Liver (tissue), 9 donors: ENCODE results near the gene FAM13A. TPM values are rescaled to one million over a fixed set of nuclear protein-coding genes. Genes with fewer than 3 reads are reported as not detected.

ENCODE experiments used
- DNase-seq: peaks from one replicate; pipeline ENCODE4 v3.0.0-alpha.2; 2017; ENCODE audit warnings: low spot score
- H3K27ac ChIP-seq, 2 donors: one replicate each; pipeline ENCODE4 v1.7.0; 2013; ENCODE audit warnings: inconsistent platforms in 2 of 2, low read length in 2 of 2, control low read depth in 1 of 2, low read depth in 1 of 2, mild to moderate bottlenecking in 1 of 2
- H3K27me3 ChIP-seq, 4 donors: one replicate each; pipeline versions ENCODE4 v1.6.1 to v1.7.0; 2013; ENCODE audit warnings: low read length in 3 of 4, inconsistent platforms in 1 of 4, mild to moderate bottlenecking in 1 of 4, moderate library complexity in 1 of 4; ENCODE audit not compliant: control insufficient read depth in 4 of 4, insufficient read depth in 4 of 4
- H3K36me3 ChIP-seq, 4 donors: one replicate each; pipeline versions ENCODE4 v1.6.1 to v1.7.0; 2013; ENCODE audit warnings: low read length in 3 of 4, mild to moderate bottlenecking in 3 of 4, low read depth in 1 of 4, moderate library complexity in 1 of 4; ENCODE audit not compliant: control insufficient read depth in 4 of 4, insufficient read depth in 3 of 4
- H3K4me1 ChIP-seq, 4 donors: one replicate each; pipeline versions ENCODE4 v1.6.1 to v1.7.0; 2013; ENCODE audit warnings: low read length in 3 of 4, mild to moderate bottlenecking in 3 of 4, moderate library complexity in 1 of 4; ENCODE audit not compliant: control insufficient read depth in 4 of 4, insufficient read depth in 4 of 4
- H3K4me3 ChIP-seq, 3 donors: one replicate each; pipeline versions ENCODE4 v1.6.1 to v1.7.0; 2013; ENCODE audit warnings: low read length in 3 of 3, control low read depth in 1 of 3, low read depth in 1 of 3, mild to moderate bottlenecking in 1 of 3
- H3K9ac ChIP-seq, 2 donors: one replicate each; pipeline ENCODE4 v1.7.0; 2013; ENCODE audit warnings: low read length in 2 of 2, mild to moderate bottlenecking in 2 of 2, moderate library complexity in 2 of 2, control low read depth in 1 of 2, low read depth in 1 of 2
- H3K9me3 ChIP-seq, 4 donors: one replicate each; pipeline versions ENCODE4 v1.6.1 to v1.7.0; 2013; ENCODE audit warnings: low read length in 3 of 4; ENCODE audit not compliant: control insufficient read depth in 4 of 4
- ATF3 ChIP-seq: IDR thresholded peaks from 2 replicates; pipeline ENCODE4 v1.6.1; 2016; ENCODE audit warnings: antibody characterized with exemption
- CTCF ChIP-seq: fragments of 150-350 bp; IDR thresholded peaks from 2 replicates; pipeline ENCODE4 v1.5.1; 2017; ENCODE audit warnings: improper control_type of control experiment, low read depth, low read length; ENCODE audit not compliant: missing input control
- EGR1 ChIP-seq, 2 donors: IDR thresholded peaks; 2 replicates each; pipeline ENCODE4 v1.6.1; 2016 to 2018; ENCODE audit warnings: antibody characterized with exemption in 2 of 2, low read depth in 2 of 2
- FOXA1 ChIP-seq: IDR thresholded peaks from 2 replicates; pipeline ENCODE4 v1.6.1; 2016; ENCODE audit warnings: antibody characterized with exemption
- FOXA2 ChIP-seq: IDR thresholded peaks from 2 replicates; pipeline ENCODE4 v1.6.1; 2016; ENCODE audit warnings: antibody characterized with exemption
- GABPA ChIP-seq, 2 donors: IDR thresholded peaks in 1 of 2; conservative IDR thresholded peaks in 1 of 2; 2 replicates each; pipeline ENCODE4 v1.6.1; 2016; ENCODE audit warnings: antibody characterized with exemption in 2 of 2, mild to moderate bottlenecking in 1 of 2, moderate library complexity in 1 of 2
- HNF4A ChIP-seq, 2 donors: conservative IDR thresholded peaks; 2 replicates each; pipeline ENCODE4 v1.6.1; 2016; ENCODE audit warnings: antibody characterized with exemption in 2 of 2, mild to moderate bottlenecking in 2 of 2
- HNF4G ChIP-seq: IDR thresholded peaks from 2 replicates; pipeline ENCODE4 v1.6.1; 2016; ENCODE audit warnings: antibody characterized with exemption
- JUND ChIP-seq, 2 donors: IDR thresholded peaks; 2 replicates each; pipeline ENCODE4 v1.6.1; 2016; ENCODE audit warnings: antibody characterized with exemption in 2 of 2
- MAX ChIP-seq: IDR thresholded peaks from 2 replicates; pipeline ENCODE4 v1.6.1; 2016; ENCODE audit warnings: antibody characterized with exemption
- NR2F2 ChIP-seq: IDR thresholded peaks from 2 replicates; pipeline ENCODE4 v1.6.1; 2016; ENCODE audit warnings: antibody characterized with exemption
- RAD21 ChIP-seq, 2 donors: IDR thresholded peaks; 2 replicates each; pipeline ENCODE4 v1.6.1; 2016; ENCODE audit warnings: antibody characterized with exemption in 2 of 2, mild to moderate bottlenecking in 2 of 2
- REST ChIP-seq: IDR thresholded peaks from 2 replicates; pipeline ENCODE4 v1.6.1; 2016; ENCODE audit warnings: antibody characterized with exemption, mild to moderate bottlenecking
- RXRA ChIP-seq, 2 donors: IDR thresholded peaks; 2 replicates each; pipeline ENCODE4 v1.6.1; 2017 to 2018; ENCODE audit warnings: antibody characterized with exemption in 2 of 2, mild to moderate bottlenecking in 1 of 2
- SP1 ChIP-seq: IDR thresholded peaks from 2 replicates; pipeline ENCODE4 v1.6.1; 2018; ENCODE audit warnings: antibody characterized with exemption, mild to moderate bottlenecking
- TAF1 ChIP-seq: conservative IDR thresholded peaks from 2 replicates; pipeline ENCODE4 v1.6.1; 2016; ENCODE audit warnings: antibody characterized with exemption, mild to moderate bottlenecking
- YY1 ChIP-seq: IDR thresholded peaks from 2 replicates; pipeline ENCODE4 v1.6.1; 2016; ENCODE audit warnings: antibody characterized with exemption, mild to moderate bottlenecking
- ZBTB33 ChIP-seq: IDR thresholded peaks from 2 replicates; pipeline ENCODE4 v1.6.1; 2016; ENCODE audit warnings: antibody characterized with exemption
- WGBS: extraction: QIAGEN DNeasy Blood & Tissue Kit; methylation state at CpG from one replicate; pipeline ENCODE4 v1.1.7; 2013; 5-methylcytosine and 5-hydroxymethylcytosine counted together
- polyA plus RNA-seq, 2 donors: library from polyadenylated mRNA; stranded (reverse) in 1 of 2; unstranded in 1 of 2; fragments of 200-250 nt in 1 of 2; fragments of >200 nt in 1 of 2; fragmentation: Nextera tagmentation in 1 of 2; extraction: Ambion mirVana in 1 of 2; gene quantifications; one replicate each; pipeline versions ENCODE4 v1.2.1 to v1.2.3, GENCODE V29; 2013 to 2015
- total RNA-seq, 2 donors: library from RNA; depleted of rRNA; stranded (reverse); fragments of >200 nt; gene quantifications; one replicate each; pipeline ENCODE4 v1.2.3, GENCODE V29; 2014
- donor health status: healthy.
- donor health status: healthy.
- donor health status: healthy.
- donor health status: healthy.
- donor health status: healthy.

The FAM13A gene
- total and polyA plus RNA-seq, 4 donors, result 14.9 to 52.9 (median 27.6) TPM

GRCh38 chr4:89042055-89042454 is 14.9 kb downstream of the FAM13A start:
- Histone ChIP-seq H3K9ac (no peak overlapping the region), H3K4me3 (no peak overlapping the region), H3K4me1 (no peaks in the 10 kb centered on the region), H3K9me3 (no peaks in the 10 kb centered on the region), H3K27ac (no peak overlapping the region), H3K27me3 (no peaks in the 10 kb centered on the region), H3K36me3 (no peaks in the 10 kb centered on the region)
- no peak for TF ChIP-seq GABPA (IDR thresholded peaks at IDR 0.05 in 1 of 2, conservative IDR thresholded peaks at IDR 0.05 in 1 of 2)
- WGBS, result 80% methylated on average over 3 of the region's 3 CpGs
- no peak for DNase-seq

GRCh38 chr4:89039730-89040338 is 17.2 kb downstream of the FAM13A start:
- H3K36me3 ChIP-seq, result no peaks in the 10 kb centered on the region
- TF ChIP-seq MAX (no peak), YY1 (no peak), EGR1 (IDR thresholded peaks at IDR 0.05; ENCODE audit: low read depth in 2 of 2) (no peak), ATF3 (no peak), NR2F2 (no peak), RAD21 (IDR thresholded peaks at IDR 0.05) (no peak), GABPA (IDR thresholded peaks at IDR 0.05 in 1 of 2, conservative IDR thresholded peaks at IDR 0.05 in 1 of 2) (no peak), RXRA (IDR thresholded peaks at IDR 0.05) (no peak), FOXA2 (no peak), ZBTB33 (no peak), REST (no peak), CTCF (no peak), SP1 (no peak), JUND (IDR thresholded peaks at IDR 0.05) (no peak), HNF4G (no peak), FOXA1 (no peak), TAF1 (no peak), HNF4A (conservative IDR thresholded peaks at IDR 0.05) (no peak)
- no peak overlapping the region for H3K9ac ChIP-seq
- H3K4me1 ChIP-seq, result no peaks in the 10 kb centered on the region
- H3K4me3 ChIP-seq, result no peak overlapping the region
- WGBS, result 80% methylated on average over 4 of the region's 4 CpGs
- H3K27me3 ChIP-seq, result no peaks in the 10 kb centered on the region
- DNase-seq, result no peak
- H3K27ac ChIP-seq, result no peak overlapping the region
- peaks cover 0 to 2% (median under 1%) of the 10 kb centered on the region in 4 donors for H3K9me3 ChIP-seq
